Activated CD4-positive, CD25-positive, alpha-beta regulatory T cell treated with anti-CD3 and anti-CD28 coated beads, Interleukin-2, amount 50 U/mL, for 16 hours (primary cell): Measurements from ENCODE around the gene TIMP3.
"Not testable (repeated sequence)": the region's sequence is repeated elsewhere in the genome, so short reads cannot be mapped to it uniquely, and the experiment has no call there.

Experiments
- DNase-seq: peaks from one replicate; pipeline ENCODE4 v3.0.0-alpha.2; 2020; ENCODE audit warnings: low read depth, low spot score

TIMP3 gene

DNA sequence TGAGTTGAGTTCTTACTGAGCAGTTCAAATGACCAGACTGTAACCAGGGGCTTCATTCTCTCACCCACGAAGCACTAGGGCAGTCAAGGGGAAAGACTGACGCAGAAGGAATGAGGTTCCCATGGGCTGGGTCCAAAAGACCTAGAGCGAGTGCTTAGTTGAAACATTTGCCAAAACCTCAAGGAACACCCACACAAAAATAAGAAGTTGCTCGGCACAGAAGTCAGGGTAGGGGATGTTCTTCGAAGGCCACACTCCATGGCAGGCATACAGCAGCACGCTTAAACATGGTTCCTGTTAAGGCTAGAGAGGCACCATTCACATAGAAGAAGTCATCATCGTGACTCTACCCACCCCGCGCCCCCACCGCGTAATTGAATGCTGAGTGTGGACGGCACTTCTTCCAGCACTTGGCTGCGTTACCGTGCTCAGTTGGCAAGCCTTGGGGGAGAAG is 52.9 kb downstream of the TIMP3 start:
- DNase-seq = no peak

DNA sequence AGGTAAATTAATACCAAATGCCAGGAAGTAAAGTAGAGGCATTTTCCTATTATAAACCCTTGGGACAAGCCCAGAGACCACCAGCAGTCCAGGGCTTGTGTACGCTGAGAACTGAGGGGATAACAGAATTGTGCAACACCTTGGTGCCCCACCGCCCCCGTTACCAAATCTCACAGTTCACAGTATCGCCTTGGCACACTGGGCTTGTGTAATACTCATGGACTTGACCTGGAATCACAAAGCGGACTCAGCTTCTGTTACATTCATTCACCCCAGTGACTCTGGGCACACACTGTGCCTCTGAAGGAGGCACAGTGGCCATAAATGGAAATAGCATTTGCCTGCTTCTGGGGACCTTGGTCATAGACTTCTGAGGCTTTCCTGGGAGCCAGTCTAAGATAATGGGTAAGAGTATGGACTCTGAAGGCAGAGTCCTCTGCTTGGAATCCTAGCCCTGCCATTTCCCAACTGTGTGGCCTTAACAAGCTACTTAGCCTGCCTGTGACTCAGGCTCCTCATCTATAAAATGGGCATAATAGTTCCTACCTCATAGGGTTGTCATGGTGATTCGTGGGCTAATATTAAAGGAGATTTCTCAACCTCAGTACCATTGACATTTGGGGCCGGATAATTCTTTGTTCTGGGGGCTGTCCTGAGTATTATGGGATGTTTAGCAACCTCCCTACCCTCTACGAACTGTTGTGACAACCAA is 53.7 kb downstream of the TIMP3 start:
- DNase-seq = no peak

DNA sequence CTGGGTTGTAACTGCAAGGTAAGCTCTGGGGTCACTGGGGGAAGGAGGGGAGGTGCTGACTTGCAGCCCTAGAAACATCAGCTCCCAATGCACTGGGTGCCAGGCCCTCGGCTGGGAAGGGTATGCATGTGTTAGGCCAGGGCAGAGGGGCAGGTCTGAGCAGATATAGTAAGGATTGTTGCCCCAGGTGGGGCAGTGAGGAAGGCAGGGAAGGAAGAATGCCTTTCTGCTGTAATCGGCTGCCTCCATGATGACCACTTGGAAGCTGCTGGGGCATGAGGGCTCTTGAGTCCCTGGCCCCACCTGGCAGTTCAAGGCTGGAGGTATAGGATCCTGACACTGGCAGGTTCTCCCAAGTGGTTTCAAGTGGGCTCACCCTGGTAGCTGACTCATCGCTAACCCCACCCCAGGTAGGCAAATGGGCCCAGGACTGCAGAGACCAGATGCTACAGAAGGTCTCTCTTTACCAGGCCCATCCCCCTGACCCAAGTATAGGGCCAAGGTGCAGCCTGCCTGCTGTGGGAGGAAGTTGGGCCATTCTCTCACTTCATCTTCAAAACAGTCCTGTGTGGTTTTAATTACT is 56.7 kb downstream of the TIMP3 start:
- DNase-seq = no peak

DNA sequence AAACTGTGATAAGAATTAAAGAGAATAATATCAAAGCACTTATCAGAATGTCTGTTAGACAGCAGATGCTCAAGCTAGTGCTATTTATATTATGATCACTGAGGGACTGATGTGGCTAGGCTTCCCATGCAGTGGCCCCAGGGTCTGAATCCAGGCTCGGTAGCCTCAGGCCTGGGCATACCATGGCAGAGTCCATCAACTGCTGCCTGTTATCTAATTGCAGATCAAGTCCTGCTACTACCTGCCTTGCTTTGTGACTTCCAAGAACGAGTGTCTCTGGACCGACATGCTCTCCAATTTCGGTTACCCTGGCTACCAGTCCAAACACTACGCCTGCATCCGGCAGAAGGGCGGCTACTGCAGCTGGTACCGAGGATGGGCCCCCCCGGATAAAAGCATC is 57.5 kb downstream of the TIMP3 start:
- no peak for DNase-seq

DNA sequence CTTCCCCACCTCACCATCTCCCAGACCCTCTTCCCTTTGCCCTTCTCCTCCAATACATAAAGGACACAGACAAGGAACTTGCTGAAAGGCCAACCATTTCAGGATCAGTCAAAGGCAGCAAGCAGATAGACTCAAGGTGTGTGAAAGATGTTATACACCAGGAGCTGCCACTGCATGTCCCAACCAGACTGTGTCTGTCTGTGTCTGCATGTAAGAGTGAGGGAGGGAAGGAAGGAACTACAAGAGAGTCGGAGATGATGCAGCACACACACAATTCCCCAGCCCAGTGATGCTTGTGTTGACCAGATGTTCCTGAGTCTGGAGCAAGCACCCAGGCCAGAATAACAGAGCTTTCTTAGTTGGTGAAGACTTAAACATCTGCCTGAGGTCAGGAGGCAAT is 58.2 kb downstream of the TIMP3 start:
- no peak for DNase-seq

DNA sequence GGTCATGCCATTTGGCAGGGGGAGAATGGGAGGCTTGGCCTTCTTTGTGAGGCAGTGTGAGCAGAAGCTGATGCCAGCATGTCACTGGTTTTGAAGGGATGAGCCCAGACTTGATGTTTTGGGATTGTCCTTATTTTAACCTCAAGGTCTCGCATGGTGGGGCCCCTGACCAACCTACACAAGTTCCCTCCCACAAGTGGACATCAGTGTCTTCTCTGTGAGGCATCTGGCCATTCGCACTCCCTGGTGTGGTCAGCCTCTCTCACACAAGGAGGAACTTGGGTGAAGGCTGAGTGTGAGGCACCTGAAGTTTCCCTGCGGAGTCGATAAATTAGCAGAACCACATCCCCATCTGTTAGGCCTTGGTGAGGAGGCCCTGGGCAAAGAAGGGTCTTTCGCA is 59.8 kb downstream of the TIMP3 start:
- no peak for DNase-seq

DNA sequence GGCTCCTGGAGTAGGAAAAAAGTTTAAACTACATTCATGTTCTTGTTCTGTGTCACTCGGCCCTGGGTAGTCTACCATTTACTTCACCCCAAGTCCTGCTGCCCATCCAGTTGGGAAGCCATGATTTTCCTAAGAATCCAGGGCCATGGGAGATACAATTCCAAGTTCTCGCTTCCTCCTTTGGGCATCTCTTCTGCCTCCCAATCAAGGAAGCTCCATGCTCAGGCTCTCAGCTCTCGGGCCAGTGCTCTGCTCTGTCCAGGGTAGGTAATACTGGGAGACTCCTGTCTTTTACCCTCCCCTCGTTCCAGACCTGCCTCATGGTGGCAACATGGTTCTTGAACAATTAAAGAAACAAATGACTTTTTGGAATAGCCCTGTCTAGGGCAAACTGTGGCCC is 60.6 kb downstream of the TIMP3 start:
- no peak for DNase-seq

DNA sequence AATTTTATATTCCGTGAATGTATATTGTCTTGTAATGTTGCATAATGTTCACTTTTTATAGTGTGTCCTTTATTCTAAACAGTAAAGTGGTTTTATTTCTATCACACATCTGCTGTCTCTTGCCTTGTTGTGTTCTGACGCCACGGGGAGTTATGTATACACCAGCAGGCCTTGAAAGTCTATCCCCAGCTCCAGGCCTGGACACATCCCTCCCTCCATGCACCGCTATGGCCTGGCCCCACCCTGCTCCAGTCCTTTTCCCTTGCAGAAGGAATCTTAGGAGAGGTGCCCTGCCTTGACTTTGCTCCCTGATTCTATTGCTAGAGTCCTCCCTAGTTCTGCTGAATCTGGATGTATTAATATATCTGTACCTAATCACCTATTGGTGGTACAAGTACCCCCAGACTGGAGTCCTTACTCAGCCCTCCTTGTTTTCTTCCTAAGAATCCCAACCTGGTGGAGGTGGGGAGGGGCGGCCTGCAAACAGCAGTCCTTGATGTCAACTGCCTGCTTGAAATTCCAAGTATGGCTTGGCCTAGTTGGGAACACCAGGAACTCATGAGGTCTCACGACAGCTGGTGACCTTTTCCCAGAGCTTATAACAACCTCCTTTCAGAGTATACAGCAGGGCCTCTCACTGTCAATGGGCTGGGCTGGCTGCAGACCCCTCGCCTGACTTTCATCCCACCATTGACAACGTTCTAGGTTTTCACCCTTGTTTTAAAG is 61.6 kb downstream of the TIMP3 start:
- DNase-seq = no peak

DNA sequence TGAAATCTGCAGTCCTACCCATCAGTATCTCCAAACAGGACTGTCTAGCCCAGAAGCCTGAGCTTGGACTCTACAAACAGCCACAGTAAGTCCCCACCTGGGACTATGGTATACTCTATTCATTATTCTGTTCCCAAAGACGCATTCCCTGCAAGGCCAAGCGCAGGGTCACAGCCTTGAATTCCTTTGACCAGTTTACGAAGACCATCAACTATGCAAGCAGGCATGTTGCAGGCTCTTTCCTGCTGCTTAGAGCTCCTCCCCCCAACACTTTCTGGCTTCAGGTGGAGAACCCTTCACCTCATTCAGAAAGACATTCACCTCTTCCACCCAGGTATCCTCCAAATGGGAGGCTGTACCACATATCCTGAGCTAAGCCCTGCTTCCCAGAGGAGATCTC is 62.5 kb downstream of the TIMP3 start:
- no peak for DNase-seq

DNA sequence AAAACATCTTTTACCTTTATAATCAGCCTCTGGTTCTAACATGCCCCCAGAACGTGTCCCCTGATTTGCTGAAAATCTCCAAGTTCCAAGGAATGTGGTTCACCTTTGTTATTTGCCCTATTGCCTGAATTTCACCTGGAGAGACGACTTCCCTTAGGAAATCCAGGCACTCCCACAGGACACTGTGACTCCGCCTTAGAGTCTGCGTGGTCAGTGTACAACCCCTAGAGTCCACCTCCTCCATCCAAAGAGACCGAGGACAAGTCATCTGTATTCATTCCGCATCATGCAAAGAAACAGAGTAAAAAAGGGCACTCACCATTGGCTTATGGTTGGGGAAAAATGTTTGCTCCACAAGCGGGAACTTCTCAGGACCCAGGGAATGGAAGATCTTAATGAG is 63.1 kb downstream of the TIMP3 start:
- DNase-seq = no peak

DNA sequence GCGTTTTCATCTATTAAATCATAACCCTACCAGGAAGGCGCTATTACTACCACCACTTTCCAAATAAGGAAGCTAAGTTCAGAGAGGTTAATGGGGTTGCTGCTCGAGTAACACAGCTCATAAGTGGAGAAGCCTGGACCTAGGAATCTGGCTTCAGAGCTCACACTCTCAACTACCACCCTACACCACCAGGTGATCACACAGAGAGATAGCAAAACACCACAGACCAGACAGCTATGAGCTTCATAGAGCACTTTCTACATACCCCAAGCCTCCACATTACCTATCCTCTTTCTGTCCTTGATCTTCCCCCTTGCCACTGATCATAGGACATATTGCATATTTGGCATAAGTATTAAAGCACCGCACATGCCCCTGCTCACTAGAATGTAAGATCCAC is 65.4 kb downstream of the TIMP3 start:
- DNase-seq = no peak

DNA sequence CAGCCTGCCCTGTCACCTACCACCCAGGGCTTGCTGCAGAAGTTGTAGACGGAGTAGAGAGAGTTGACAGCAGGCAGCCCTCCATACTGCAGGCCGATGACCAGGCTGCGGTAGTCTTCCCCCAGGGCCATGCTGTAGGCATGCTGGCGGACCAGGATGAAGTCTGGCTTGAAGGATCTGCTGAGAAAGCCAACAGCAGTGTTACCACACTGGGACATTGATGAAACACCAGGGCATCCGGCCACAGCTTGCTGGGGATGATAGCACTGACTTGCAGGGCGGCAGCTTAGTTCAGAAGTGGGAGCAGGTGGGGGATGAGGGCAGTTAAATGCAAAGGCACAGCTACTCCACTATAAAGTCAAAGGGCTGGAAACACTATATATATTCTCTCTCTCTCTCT is 67.4 kb downstream of the TIMP3 start:
- no peak for DNase-seq

DNA sequence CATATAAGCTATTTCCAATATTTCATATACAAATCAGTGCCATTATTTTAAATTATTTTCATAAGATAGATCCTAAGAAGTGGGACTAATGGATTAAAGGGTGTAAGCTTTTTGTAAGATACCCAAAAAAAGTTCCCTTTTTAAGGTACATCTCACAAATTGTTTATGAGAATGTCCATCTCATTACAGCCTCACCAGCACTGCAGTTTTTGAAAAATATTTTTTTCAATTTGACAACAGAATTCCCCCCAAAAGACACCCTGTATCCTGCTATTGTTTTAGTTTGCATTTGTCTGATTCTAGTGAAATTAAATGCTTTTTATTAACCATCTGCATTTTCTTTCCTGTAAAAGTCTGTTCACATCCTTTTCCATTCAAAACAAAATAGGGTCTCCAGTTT is 69.0 kb downstream of the TIMP3 start:
- no peak for DNase-seq

DNA sequence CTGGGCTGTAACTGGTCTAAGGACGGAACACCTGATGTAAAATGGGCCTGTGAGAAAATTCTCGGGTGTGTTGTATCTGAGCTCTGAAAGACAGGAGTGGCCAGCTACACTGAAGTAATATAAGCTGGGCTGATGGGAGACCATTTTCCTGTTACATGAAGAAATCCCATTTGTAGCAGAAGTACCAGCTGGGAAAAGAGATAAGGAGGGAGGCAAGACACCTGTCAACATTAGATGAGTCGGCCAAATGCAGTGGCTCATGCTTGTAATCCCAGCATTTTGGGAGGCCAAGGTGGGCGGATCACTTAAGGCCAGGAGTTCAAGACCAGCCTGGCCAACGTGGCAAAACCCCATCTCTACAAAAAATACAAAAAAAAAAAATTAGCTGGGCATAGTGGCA is 72.1 kb downstream of the TIMP3 start:
- DNase-seq = not testable (repeated sequence)

DNA sequence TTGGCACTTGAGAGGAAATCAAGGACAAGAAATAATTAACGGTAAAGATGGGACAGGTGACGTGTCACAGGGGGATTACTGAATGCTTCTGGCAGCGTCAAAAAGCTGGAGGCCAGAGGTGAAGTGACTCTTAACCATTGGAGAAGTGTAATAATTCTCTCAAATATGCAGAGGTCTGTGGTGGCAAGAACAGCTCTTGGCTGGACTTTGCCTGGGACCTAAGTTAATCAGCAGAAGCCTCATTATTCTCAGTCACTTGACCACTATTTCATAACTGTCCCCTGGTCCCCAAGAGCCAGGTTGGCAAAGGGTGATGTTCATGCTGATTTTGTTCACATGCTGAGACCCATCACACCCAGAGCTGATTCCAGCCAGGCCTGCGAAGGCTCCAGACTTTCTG is 72.9 kb downstream of the TIMP3 start:
- DNase-seq = no peak

DNA sequence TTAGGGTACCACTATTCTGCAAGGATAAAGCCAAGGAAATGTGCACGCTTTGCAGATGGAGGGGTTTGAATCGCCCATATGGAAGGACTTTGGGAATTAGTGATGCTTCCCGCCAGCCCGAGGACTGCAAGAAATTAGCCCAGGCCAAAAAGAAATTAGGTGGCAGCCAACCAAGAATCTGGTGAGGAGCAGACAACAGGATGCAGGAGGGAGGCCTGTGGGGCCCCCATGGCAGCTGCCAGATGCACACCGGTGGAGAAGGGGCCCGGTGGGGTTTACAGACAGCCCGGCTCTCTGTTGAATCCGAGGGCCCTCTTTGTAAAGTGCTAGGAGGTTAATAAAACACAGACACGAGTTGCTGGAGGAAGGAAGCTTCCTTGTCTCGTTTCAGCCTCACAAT is 73.5 kb downstream of the TIMP3 start:
- DNase-seq = no peak

DNA sequence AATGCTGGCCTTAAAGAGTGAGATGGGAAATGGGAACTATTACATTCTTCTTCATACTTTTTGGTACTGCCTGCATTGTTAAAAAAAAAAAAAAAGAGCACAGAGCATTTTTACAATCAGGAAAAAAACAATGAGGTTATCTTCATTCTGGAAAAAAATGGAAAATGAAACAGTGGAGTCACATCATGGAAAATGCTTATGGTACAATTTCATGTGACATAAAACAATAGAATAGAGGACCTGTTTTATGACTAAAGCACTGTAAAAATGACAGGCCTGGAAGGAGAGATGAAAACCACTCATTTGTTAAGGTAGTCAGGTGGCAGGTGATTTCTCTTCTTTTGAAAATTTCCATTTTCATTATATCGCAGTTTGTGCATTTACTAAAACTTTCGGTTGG is 75.0 kb downstream of the TIMP3 start:
- DNase-seq = no peak

DNA sequence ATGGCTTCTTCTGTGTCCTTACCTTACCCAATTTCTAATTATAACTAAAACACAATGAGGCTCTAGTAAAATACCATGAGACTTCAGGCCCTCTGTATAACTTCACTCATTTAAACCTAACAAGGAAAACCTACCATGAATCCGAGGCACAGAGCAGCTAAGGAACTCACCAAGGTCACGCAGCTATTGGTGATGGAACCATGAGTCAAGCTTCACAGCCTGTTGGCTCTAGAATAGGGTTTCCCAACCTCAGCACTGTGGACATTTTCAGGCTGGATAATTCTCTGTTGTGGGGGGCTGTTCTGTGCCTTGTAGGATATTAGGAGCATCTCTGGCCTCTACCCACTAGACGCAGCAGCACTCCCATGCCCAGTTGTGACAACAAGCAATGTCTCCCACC is 75.7 kb downstream of the TIMP3 start:
- DNase-seq = no peak

DNA sequence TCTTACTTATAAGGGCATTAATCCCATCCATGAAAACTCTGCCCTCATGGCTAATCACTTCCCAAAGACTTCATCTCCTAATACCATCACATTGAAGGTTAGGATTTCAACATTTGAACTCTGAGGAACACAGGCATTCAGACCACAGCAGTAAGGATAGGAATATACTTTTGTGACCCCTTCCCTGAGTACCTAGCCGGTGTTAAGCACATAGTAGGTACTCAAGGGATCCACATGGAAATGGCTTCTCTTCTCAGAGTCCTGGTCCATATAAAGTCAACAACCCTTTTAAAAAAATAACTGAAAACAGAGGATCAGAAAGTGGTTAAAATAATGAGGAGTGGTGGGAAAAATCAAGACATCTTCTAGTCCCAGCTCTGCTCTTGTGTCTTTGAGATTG is 78.0 kb downstream of the TIMP3 start:
- no peak for DNase-seq

DNA sequence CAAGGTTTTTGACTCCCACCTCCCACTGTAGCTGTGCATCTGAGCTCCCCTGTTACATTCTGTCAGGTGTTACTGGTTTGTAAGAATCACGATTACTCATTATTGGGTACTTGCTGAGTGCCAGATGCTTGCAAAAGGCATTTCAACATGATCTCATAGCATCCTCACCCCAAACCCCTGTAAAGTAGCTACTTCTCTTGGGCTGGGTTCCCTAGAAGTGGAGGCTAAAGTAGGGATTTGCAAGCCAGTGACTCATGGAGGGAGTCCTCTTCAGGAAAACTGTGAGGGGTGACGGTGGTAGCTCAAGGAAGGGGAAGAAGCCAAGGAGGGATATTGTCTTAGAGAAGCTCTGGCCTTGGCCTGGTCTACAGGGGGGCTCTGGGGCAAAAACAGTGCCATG is 78.6 kb downstream of the TIMP3 start:
- no peak for DNase-seq

DNA sequence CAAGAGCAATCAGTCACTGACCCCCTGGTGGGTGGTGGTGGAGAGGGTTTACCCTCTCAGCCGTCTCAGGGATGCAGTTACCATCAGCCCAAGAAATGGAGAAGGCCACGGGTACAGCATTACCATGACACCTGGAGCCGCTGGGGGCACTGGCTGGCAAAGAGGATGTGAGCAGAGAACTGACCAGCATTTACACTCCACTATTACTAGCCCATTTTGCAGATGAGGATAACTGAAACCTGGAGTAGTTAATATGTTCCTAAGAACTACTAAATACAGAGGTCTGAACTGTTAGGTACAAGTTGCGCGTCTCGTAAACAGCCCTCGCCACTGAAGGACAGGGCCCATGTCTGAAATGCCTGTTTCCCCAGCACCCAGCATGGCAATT is 79.0 kb downstream of the TIMP3 start:
- no peak for DNase-seq

DNA sequence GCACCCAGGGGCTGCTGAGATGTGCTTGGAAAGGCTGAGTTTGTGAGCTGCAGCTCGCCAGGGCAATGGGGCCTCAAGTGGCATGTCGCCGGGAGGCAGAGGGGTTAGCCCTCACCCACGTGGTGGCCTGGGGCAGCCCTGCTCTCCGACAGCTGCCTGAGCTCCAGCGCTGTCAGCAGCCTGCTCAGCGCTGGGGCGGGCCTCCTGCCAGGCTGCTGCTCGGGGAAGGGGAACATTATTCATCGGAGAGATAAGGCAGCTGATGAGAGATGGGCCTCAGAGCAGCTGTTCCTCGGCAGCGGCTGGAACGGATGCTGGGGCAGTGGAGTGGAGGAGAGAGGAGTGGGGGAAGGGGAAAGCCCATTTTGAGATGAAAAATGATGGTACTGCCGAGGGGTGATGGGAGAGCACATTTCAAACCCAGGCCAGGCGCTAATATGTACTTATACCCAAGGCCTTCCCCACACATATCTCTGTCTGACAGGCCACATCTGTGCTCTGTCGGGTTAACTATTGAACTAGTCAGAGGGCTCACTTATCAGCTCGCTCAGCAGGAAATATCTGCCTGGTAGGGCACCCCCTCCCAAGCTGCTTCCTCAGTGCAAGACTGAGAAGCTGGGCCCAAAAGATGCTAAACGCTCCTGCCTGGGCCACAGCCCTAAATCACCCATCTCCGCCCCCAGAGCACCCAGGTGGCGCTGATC is 79.5 kb downstream of the TIMP3 start:
- no peak for DNase-seq

DNA sequence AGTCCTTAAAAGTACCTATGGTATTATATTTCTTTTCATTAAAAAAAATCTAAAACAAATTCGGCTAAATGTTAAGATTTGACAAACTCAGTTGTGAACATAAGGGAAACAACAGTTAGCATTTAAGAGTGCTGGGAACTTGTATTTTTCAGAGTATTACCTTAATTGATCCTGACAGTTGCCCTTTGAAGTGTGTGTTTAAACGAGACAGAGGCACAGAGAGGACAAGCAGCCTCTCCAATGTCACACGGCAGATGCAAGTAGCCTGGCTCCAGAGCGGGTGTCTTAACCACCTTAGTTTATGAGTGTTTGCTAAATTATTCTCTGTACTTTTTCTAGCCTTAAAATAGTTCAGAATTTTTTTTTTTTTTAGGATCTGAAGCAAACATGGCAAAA is 80.9 kb downstream of the TIMP3 start:
- DNase-seq = no peak
